NCI-H2107 treated with DMSO at 0.1 percent for 48 hours (cell line): ENCODE results near the gene ADH1A.
"Not testable (repeated sequence)": the region's sequence is repeated elsewhere in the genome, so short reads cannot be mapped to it uniquely, and the experiment has no call there.

Source experiments
- DNase-seq: peaks from one replicate; lab custom pipeline; 2025; ENCODE audit not compliant: unreplicated experiment; lab: John Stamatoyannopoulos, UW

The ADH1A gene

GRCh38 chr4:99290848-99291786, at the start of gene ADH1A:
Gene ADH1A, minus strand, starts transcription at chr4:99290985. Its CDS starts 71 bp downstream, at chr4:99290914.
- DNase-seq: no peak

- no peak for DNase-seq
These were observed 48.4 kb upstream of the ADH1A start for GRCh38 chr4:99339172-99339571.

- DNase-seq: no peak
These were observed 45.8 kb upstream of the ADH1A start for GRCh38 chr4:99336553-99336952.

- DNase-seq: no peak
These were observed 44.1 kb upstream of the ADH1A start for GRCh38 chr4:99334880-99335279.

- DNase-seq: no peak
These were observed 39.9 kb upstream of the ADH1A start for GRCh38 chr4:99330648-99331047.

- no peak for DNase-seq
These were observed 39.1 kb upstream of the ADH1A start for GRCh38 chr4:99329876-99330275.

GRCh38 chr4:99324979-99325378, 34.2 kb upstream of the ADH1A start:
- no peak for DNase-seq

- no peak for DNase-seq
These were observed 33.6 kb upstream of the ADH1A start for GRCh38 chr4:99324361-99324760.

- DNase-seq: no peak
These were observed 33.0 kb upstream of the ADH1A start for GRCh38 chr4:99323756-99324155.

GRCh38 chr4:99321241-99322191, 30.7 kb upstream of the ADH1A start, which contains the start of gene ADH1B:
Gene ADH1B, minus strand, starts transcription at chr4:99321401. Its CDS starts 70 bp downstream, at chr4:99321331.
- no peak for DNase-seq

- DNase-seq: not testable (repeated sequence)
These were observed 27.0 kb upstream of the ADH1A start for GRCh38 chr4:99317811-99318210.

- no peak for DNase-seq
These were observed 26.6 kb upstream of the ADH1A start for GRCh38 chr4:99317354-99317753.

- no peak for DNase-seq
These were observed 25.1 kb upstream of the ADH1A start for GRCh38 chr4:99315839-99316238.

- no peak for DNase-seq
These were observed 23.4 kb upstream of the ADH1A start for GRCh38 chr4:99314211-99314610.

- no peak for DNase-seq
These were observed 19.6 kb upstream of the ADH1A start for GRCh38 chr4:99310389-99310788.

- no peak for DNase-seq
These were observed 15.0 kb upstream of the ADH1A start for GRCh38 chr4:99305638-99306400.

- DNase-seq: no peak
These were observed 10.8 kb upstream of the ADH1A start for GRCh38 chr4:99301376-99302164.

- no peak for DNase-seq
These were observed 10.1 kb upstream of the ADH1A start for GRCh38 chr4:99300934-99301333.

- DNase-seq: no peak
These were observed 2.6 kb upstream of the ADH1A start for GRCh38 chr4:99293357-99293756.

GRCh38 chr4:99285387-99285786, 5.4 kb downstream of the ADH1A start:
- no peak for DNase-seq
